ENCODE data around the gene DMRTA2. TPM values are rescaled to one million over a fixed set of nuclear protein-coding genes. Genes with fewer than 3 reads are reported as not detected.
"Not testable (repeated sequence)": the region's sequence is repeated elsewhere in the genome, so short reads cannot be mapped to it uniquely, and the experiment has no call there.

DMRTA2 gene
- total RNA-seq, 2 experiments from 2014 or later = not detected

DNA sequence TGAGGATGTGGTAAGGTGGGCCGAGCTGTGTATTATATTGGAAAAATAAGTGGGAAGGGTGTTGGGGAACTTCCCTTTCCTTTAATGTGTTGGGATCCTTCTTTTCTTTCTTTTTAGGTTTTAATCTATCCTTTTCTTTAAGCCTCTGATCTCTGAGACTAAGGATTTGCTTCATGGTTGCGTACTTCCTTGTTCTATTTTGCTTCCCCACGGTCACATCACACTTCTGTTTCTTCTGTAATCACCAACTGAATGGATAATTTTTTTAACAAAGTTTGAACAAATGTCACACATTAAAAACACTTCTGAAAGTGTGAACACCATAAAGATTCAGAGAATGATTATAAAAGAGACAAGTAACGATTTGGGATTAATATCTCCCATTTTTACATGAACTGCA, 17.4 kb downstream of the DMRTA2 start:
- peaks cover 0 to 11% of the 10 kb centered on the region in 2 experiments for H3K9me3 ChIP-seq (ENCODE audit: control insufficient read depth in 1 of 2, insufficient read depth in 1 of 2, low read length in 2 of 2)
- H3K27me3 ChIP-seq (ENCODE audit: control insufficient read depth in 1 of 2, insufficient read depth in 2 of 2, low read length in 2 of 2) = peaks cover 8 to 16% of the 10 kb centered on the region in 2 experiments
- TF ChIP-seq, protein P1, sequence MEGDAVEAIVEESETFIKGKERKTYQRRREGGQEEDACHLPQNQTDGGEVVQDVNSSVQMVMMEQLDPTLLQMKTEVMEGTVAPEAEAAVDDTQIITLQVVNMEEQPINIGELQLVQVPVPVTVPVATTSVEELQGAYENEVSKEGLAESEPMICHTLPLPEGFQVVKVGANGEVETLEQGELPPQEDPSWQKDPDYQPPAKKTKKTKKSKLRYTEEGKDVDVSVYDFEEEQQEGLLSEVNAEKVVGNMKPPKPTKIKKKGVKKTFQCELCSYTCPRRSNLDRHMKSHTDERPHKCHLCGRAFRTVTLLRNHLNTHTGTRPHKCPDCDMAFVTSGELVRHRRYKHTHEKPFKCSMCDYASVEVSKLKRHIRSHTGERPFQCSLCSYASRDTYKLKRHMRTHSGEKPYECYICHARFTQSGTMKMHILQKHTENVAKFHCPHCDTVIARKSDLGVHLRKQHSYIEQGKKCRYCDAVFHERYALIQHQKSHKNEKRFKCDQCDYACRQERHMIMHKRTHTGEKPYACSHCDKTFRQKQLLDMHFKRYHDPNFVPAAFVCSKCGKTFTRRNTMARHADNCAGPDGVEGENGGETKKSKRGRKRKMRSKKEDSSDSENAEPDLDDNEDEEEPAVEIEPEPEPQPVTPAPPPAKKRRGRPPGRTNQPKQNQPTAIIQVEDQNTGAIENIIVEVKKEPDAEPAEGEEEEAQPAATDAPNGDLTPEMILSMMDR (IDR thresholded peaks at IDR 0.05) = no peak
- ChIA-PET POLR2A (no interaction called here), CTCF (no interaction called here)
- Mint-ChIP-seq H3K27me3 (peaks cover 72% of the 10 kb centered on the region), H3K27ac (no peak overlapping the region), H3K36me3 (ENCODE audit: low read depth) (no peaks in the 10 kb centered on the region), H3K4me1 (ENCODE audit: low read depth) (no peaks in the 10 kb centered on the region), H3K4me3 (no peak overlapping the region), H3K9me3 (peaks cover 2% of the 10 kb centered on the region)
- no peak overlapping the region for H3K4me3 ChIP-seq (ENCODE audit: low read length)
- DNase-seq = no peak
- H3K4me1 ChIP-seq (ENCODE audit: insufficient read depth, low read length) = no peaks in the 10 kb centered on the region
- no peaks in the 10 kb centered on the region for H3K36me3 ChIP-seq (ENCODE audit: insufficient read depth, low read length)
- intact Hi-C loops (cut with DNase I, micrococcal nuclease) = no loop called here
- H3K27ac ChIP-seq (ENCODE audit: low read depth in 1 of 2, low read length in 2 of 2) = no peak overlapping the region
- no peak for ATAC-seq (ENCODE audit: poor library complexity)

DNA sequence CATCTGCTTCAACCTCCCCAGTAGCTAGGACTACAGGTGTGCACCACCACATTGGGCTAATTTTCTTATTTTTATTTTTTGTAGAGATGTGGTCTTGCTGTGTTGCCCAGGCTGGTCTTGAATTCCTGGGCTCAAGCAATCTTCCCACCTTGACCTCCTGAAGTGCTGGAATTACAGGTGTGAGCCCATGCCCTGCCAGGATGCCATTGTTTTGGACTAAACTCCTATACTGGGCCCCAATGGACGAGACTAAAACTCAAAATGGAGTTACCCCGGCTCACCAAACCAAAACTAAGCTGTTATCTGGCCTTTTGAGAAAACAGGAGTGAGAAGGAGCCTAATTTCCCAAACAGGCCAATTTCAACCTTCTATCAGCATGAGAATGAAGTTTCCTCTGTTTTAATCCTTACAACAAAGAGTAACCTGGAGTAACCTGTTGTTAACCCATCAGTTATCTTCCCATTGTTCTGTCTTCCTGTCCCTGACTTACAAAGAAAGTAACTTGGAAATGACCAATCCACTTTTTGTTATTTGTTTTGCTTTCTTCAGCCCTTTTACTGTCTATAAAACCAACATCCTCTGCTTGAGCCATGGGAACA, 29.6 kb downstream of the DMRTA2 start:
- intact Hi-C loops (cut with DNase I, micrococcal nuclease) = no loop called here
- DNase-seq = no peak
- peaks cover 55% of the 10 kb centered on the region for H3K27me3 Mint-ChIP-seq

DNA sequence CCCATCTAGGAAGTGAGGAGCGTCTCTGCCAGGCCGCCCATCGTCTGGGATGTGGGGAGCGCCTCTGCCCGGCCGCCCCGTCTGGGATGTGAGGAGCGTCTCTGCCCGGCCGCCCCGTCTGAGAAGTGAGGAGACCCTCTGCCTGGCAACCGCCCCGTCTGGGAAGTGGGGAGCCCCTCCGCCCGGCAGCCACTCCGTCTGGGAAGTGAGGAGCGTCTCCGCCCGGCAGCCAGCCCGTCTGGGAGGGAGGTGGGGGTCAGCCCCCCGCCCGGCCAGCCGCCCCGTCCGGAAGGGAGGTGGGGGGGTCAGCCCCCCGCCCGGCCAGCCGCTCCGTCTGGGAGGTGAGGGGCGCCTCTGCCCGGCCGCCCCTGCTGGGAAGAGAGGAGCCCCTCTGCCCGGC, 41.7 kb downstream of the DMRTA2 start:
- H3K27ac ChIP-seq (ENCODE audit: low read depth in 1 of 2, low read length in 2 of 2); H3K4me1 ChIP-seq (ENCODE audit: insufficient read depth, low read length); H3K27me3 ChIP-seq (ENCODE audit: control insufficient read depth in 1 of 2, insufficient read depth in 2 of 2, low read length in 2 of 2); H3K36me3 Mint-ChIP-seq (ENCODE audit: low read depth); ATAC-seq (ENCODE audit: poor library complexity); CTCF ChIA-PET; H3K27ac Mint-ChIP-seq; H3K9me3 ChIP-seq (ENCODE audit: control insufficient read depth in 1 of 2, insufficient read depth in 1 of 2, low read length in 2 of 2); DNase-seq; H3K36me3 ChIP-seq (ENCODE audit: insufficient read depth, low read length); H3K9me3 Mint-ChIP-seq; H3K4me3 Mint-ChIP-seq; intact Hi-C loops (cut with DNase I, micrococcal nuclease); H3K4me1 Mint-ChIP-seq (ENCODE audit: low read depth); POLR2A ChIA-PET; H3K4me3 ChIP-seq (ENCODE audit: low read length): not testable (repeated sequence)
- H3K27me3 Mint-ChIP-seq = peaks cover 16% of the 10 kb centered on the region

More for the DNA sequence above, 29.6 kb downstream of the DMRTA2 start:
- TF ChIP-seq, protein P1 (IDR thresholded peaks at IDR 0.05) = no peak
- Histone ChIP-seq H3K4me3 (ENCODE audit: low read length) (no peak overlapping the region), H3K27me3 (ENCODE audit: control insufficient read depth in 1 of 2, insufficient read depth in 2 of 2, low read length in 2 of 2) (peaks cover 2 to 3% of the 10 kb centered on the region in 2 experiments), H3K27ac (ENCODE audit: low read depth in 1 of 2, low read length in 2 of 2) (no peak overlapping the region), H3K9me3 (ENCODE audit: control insufficient read depth in 1 of 2, insufficient read depth in 1 of 2, low read length in 2 of 2) (peaks cover 3 to 4% of the 10 kb centered on the region in 2 experiments), H3K4me1 (ENCODE audit: insufficient read depth, low read length) (no peaks in the 10 kb centered on the region), H3K36me3 (ENCODE audit: insufficient read depth, low read length) (no peaks in the 10 kb centered on the region)
- Mint-ChIP-seq H3K4me3 (no peak overlapping the region), H3K36me3 (ENCODE audit: low read depth) (no peaks in the 10 kb centered on the region), H3K27ac (no peak overlapping the region), H3K4me1 (ENCODE audit: low read depth) (no peaks in the 10 kb centered on the region), H3K9me3 (no peaks in the 10 kb centered on the region)
- ChIA-PET CTCF (no interaction called here), POLR2A (no interaction called here)
- ATAC-seq (ENCODE audit: poor library complexity) = no peak

DNA sequence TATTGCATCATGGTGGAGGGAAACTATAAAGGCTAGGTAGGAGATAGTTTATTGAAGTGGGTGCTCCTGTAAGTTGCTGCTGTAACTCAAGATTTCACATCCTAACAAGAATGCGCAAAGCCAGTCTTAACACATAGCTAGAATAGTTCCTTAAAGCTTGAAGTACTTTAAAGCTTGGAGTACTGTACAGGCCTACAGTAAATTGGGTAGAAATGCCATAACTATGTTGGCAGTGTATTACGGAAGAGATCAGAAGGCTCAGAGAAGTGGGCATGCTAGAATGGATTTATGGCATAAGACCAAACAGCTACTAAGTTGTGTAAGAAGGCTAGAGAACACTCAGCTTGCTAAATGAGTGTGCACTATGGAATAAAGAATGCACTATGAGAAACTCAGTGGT, 44.5 kb downstream of the DMRTA2 start:
- ChIA-PET POLR2A (interaction anchor here (0.6 kb wide), 1 partner anchor 164 kb away, joined by 4 read pairs; no protein-coding TSS in a partner anchor), CTCF (no interaction called here)
- H3K4me3 ChIP-seq (ENCODE audit: low read length) = no peak overlapping the region
- H3K9me3 ChIP-seq (ENCODE audit: control insufficient read depth in 1 of 2, insufficient read depth in 1 of 2, low read length in 2 of 2) = no peaks in the 10 kb centered on the region
- Mint-ChIP-seq H3K4me1 (ENCODE audit: low read depth) (no peaks in the 10 kb centered on the region), H3K27ac (no peak overlapping the region), H3K4me3 (no peak overlapping the region), H3K27me3 (peaks cover 13% of the 10 kb centered on the region), H3K9me3 (no peaks in the 10 kb centered on the region), H3K36me3 (ENCODE audit: low read depth) (no peaks in the 10 kb centered on the region)
- no peak for DNase-seq
- no peaks in the 10 kb centered on the region for H3K4me1 ChIP-seq (ENCODE audit: insufficient read depth, low read length)
- intact Hi-C loops (cut with DNase I, micrococcal nuclease) = no loop called here
- TF ChIP-seq, protein P1 (IDR thresholded peaks at IDR 0.05) = no peak
- no peak for ATAC-seq (ENCODE audit: poor library complexity)
- peaks cover 0 to 3% of the 10 kb centered on the region in 2 experiments for H3K27me3 ChIP-seq (ENCODE audit: control insufficient read depth in 1 of 2, insufficient read depth in 2 of 2, low read length in 2 of 2)
- H3K36me3 ChIP-seq (ENCODE audit: insufficient read depth, low read length) = no peaks in the 10 kb centered on the region
- no peak overlapping the region for H3K27ac ChIP-seq (ENCODE audit: low read depth in 1 of 2, low read length in 2 of 2)

All from CD4-positive, alpha-beta T cell (primary cell).